ENCODE results near the gene NSRP1.

The NSRP1 gene

DNA sequence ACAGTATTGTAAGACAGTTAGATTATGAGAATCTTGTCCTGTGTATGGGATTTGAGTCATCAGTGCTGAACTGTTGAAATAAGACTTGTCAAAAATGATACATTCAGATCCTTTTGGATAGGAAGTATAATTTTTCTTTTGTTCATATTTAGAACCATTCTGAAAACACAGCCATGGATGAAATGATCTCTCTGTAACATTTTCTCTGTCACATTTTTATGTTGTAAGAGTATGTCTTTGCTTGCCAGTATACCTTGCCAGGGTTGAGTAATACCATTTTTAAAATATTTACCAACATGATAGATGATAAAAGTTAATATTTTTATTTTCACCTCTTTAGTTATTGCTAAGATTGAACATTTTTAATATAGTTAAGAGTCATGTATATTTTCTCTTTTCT is 45.0 kb downstream of the NSRP1 start:
- Histone ChIP-seq H3K27ac (ENCODE audit: low read length) (no peak overlapping the region), H3K9me3 (ENCODE audit: insufficient read depth, low read depth, low read length) (no peaks in the 10 kb centered on the region), H3K36me3 (ENCODE audit: insufficient read depth, low read depth, low read length) (peaks cover 28% of the 10 kb centered on the region), H3K4me1 (ENCODE audit: insufficient read depth, low read length) (no peaks in the 10 kb centered on the region), H3K27me3 (ENCODE audit: insufficient read depth, low read length) (no peaks in the 10 kb centered on the region), H3K4me3 (ENCODE audit: low read length) (no peak overlapping the region), H3K9ac (ENCODE audit: low read depth, low read length) (no peak overlapping the region)

DNA sequence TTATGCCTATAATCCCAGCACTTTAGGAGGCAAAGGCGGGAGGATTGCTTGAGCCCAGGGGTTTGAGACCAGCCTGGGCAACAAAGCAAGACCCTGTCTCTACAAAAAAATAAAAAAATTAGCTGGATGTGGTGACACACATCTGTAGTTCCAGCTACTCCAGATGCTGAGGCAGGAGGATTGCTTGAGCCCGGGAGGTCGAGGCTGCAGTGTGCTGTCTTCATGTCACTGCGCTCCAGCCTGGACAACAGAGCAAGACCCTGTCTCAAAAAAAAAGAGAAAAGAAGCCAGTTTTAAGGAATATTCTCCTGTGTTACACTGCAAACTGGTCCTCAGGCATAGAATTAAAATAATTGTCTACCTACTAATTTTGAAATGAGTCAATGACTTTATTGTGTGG is 47.9 kb downstream of the NSRP1 start:
- Histone ChIP-seq H3K36me3 (ENCODE audit: insufficient read depth, low read depth, low read length) (peaks cover 16% of the 10 kb centered on the region; the same call in 1 of the 2 replicates), H3K4me3 (ENCODE audit: low read length) (no peak overlapping the region), H3K9ac (ENCODE audit: low read depth, low read length) (no peak overlapping the region), H3K27me3 (ENCODE audit: insufficient read depth, low read length) (no peaks in the 10 kb centered on the region), H3K9me3 (ENCODE audit: insufficient read depth, low read depth, low read length) (no peaks in the 10 kb centered on the region), H3K4me1 (ENCODE audit: insufficient read depth, low read length) (no peaks in the 10 kb centered on the region), H3K27ac (ENCODE audit: low read length) (no peak overlapping the region)

DNA sequence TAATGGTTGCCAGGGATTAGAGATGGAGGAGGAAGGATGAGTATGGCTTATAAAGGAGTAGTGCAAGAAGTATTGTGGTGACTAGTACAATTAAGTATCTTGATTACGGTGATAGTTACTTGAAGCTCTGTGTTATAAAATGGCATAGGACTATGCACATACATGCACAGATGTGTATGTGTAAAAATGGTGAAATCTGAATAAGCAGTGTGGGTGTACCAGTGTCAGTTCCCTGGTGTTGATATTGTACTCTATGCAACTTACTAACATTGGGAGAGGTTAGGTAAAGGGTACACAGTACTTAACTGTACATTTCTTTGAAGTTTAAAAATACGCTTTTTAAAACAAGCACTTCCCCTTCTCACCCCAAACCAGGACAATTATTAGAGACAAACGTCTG is 48.5 kb downstream of the NSRP1 start:
- Histone ChIP-seq H3K36me3 (ENCODE audit: insufficient read depth, low read depth, low read length) (peaks cover 16% of the 10 kb centered on the region; the same call in 1 of the 2 replicates), H3K4me1 (ENCODE audit: insufficient read depth, low read length) (no peaks in the 10 kb centered on the region)

DNA sequence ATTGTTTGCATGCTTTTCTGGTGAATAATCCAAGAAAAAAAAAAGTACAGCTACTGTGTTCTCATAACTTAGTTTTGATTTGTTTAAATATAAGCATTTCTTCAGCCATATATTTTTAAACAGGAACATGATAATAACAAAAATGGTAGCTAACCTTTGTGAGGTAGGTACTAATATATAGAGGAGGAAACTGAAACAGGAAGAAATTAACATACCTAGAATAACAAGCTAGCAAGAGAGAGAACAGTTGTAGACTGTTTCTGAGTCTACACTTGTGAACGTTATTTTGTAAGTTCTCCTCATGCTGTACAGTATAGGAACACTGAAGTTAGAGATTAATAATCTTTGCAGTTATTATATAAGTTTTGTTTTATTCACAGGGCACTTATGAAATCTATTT is 49.3 kb downstream of the NSRP1 start:
- Histone ChIP-seq H3K9me3 (ENCODE audit: insufficient read depth, low read depth, low read length) (no peaks in the 10 kb centered on the region), H3K4me1 (ENCODE audit: insufficient read depth, low read length) (no peaks in the 10 kb centered on the region), H3K9ac (ENCODE audit: low read depth, low read length) (no peak overlapping the region), H3K36me3 (ENCODE audit: insufficient read depth, low read depth, low read length) (peaks cover 16% of the 10 kb centered on the region; the same call in 1 of the 2 replicates), H3K27ac (ENCODE audit: low read length) (no peak overlapping the region), H3K4me3 (ENCODE audit: low read length) (no peak overlapping the region), H3K27me3 (ENCODE audit: insufficient read depth, low read length) (no peaks in the 10 kb centered on the region)

More for the DNA sequence above, 48.5 kb downstream of the NSRP1 start:
- no peaks in the 10 kb centered on the region for H3K27me3 ChIP-seq (ENCODE audit: insufficient read depth, low read length)
- H3K9ac ChIP-seq (ENCODE audit: low read depth, low read length) = no peak overlapping the region
- H3K9me3 ChIP-seq (ENCODE audit: insufficient read depth, low read depth, low read length) = no peaks in the 10 kb centered on the region
- H3K27ac ChIP-seq (ENCODE audit: low read length) = no peak overlapping the region
- H3K4me3 ChIP-seq (ENCODE audit: low read length) = no peak overlapping the region

DNA sequence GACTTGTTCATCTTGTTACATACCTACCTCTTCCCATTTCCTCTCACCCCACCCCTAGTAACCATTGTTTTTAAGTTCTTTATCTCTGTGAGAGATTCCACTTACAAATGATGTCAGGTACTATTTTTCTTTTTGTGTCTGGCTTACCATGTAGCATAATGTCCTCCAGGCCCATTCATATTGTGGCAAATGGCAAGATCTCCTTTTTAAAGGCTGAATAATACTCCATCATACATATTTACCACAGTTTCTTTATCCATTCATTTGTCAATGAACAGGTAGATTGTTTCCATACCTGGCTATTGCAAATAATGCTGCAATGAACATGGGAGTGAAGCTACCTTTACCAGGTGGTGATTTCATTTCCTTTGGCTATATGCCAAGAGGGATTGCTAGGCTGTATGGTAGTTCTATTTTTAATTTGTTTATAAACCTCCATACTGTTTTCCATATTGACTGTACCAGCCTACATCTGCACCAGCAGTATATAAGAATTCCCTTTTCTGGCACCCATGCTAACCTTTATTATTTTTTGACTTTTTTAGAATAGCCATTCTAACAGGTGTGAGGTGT is 53.9 kb downstream of the NSRP1 start:
- H3K4me1 ChIP-seq (ENCODE audit: insufficient read depth, low read length) = no peaks in the 10 kb centered on the region
- no peak overlapping the region for H3K9ac ChIP-seq (ENCODE audit: low read depth, low read length)
- H3K27ac ChIP-seq (ENCODE audit: low read length) = no peak overlapping the region
- no peak overlapping the region for H3K4me3 ChIP-seq (ENCODE audit: low read length)
- H3K36me3 ChIP-seq (ENCODE audit: insufficient read depth, low read depth, low read length) = peaks cover 39% of the 10 kb centered on the region
- no peaks in the 10 kb centered on the region for H3K27me3 ChIP-seq (ENCODE audit: insufficient read depth, low read length)
- H3K9me3 ChIP-seq (ENCODE audit: insufficient read depth, low read depth, low read length) = no peaks in the 10 kb centered on the region

DNA sequence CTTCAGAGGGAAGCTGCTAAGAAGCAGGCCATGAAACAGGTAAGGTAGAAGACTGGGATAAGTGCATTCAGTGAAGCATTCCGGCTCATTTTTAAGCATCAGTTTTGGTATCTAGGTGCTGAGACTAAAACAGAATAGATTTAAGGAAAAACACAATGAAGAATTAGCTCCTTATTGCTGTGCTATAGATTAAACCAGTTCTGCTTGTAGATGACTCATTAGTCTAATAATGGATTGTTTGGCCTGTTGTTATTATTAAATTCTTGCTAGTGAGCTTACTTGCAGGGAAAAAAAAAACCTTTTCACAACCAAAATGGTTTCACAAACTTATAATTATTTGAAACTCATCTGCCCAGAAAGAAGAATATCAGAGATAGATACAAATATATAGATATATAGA is 55.9 kb downstream of the NSRP1 start:
- H3K9ac ChIP-seq (ENCODE audit: low read depth, low read length) = no peak overlapping the region
- no peaks in the 10 kb centered on the region for H3K9me3 ChIP-seq (ENCODE audit: insufficient read depth, low read depth, low read length)
- H3K27ac ChIP-seq (ENCODE audit: low read length) = no peak overlapping the region
- H3K36me3 ChIP-seq (ENCODE audit: insufficient read depth, low read depth, low read length) = peaks cover 31% of the 10 kb centered on the region
- no peaks in the 10 kb centered on the region for H3K4me1 ChIP-seq (ENCODE audit: insufficient read depth, low read length)
- no peak overlapping the region for H3K4me3 ChIP-seq (ENCODE audit: low read length)
- no peaks in the 10 kb centered on the region for H3K27me3 ChIP-seq (ENCODE audit: insufficient read depth, low read length)

DNA sequence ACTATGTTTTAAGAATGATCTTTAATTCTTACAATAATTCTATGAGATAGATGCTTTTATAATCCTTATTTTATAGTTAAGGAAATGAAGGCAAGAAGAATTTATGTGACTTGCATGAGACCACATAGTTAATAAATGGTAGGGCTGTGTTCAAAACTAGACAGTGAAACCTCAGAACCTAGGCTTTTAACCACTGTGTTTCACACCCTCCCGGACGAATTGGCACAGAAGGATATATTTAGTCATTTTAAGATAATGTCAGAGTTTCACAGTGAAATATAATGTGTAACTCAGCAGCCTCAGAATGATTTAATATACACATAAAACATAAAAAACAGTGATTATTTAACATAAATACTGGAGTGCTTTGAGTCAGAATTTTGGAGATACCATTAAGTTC is 57.0 kb downstream of the NSRP1 start:
- Histone ChIP-seq H3K4me3 (ENCODE audit: low read length) (no peak overlapping the region), H3K4me1 (ENCODE audit: insufficient read depth, low read length) (no peaks in the 10 kb centered on the region), H3K9me3 (ENCODE audit: insufficient read depth, low read depth, low read length) (no peaks in the 10 kb centered on the region), H3K36me3 (ENCODE audit: insufficient read depth, low read depth, low read length) (peaks cover 41% of the 10 kb centered on the region), H3K27me3 (ENCODE audit: insufficient read depth, low read length) (no peaks in the 10 kb centered on the region), H3K9ac (ENCODE audit: low read depth, low read length) (no peak overlapping the region), H3K27ac (ENCODE audit: low read length) (no peak overlapping the region)

DNA sequence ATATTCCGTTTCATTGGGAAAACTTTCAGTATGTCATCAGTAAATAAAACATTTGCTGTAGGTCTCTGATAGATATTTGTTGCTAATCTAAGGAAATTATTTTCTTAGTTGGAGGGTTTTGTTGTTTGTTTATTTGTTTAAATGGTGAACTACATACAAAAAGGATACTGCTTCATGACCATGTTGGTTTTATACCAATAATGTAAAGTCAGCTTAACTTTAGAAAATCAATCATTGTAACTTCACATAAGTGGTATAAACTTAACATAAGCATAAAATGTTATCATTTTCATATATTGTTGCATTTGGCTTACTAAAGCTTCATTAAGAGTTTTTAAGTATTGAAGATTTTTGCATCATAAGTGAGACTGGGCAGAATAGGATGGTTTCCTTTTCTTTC is 57.9 kb downstream of the NSRP1 start:
- no peak overlapping the region for H3K4me3 ChIP-seq (ENCODE audit: low read length)
- H3K9ac ChIP-seq (ENCODE audit: low read depth, low read length) = no peak overlapping the region
- no peak overlapping the region for H3K27ac ChIP-seq (ENCODE audit: low read length)
- H3K4me1 ChIP-seq (ENCODE audit: insufficient read depth, low read length) = no peaks in the 10 kb centered on the region
- H3K9me3 ChIP-seq (ENCODE audit: insufficient read depth, low read depth, low read length) = no peaks in the 10 kb centered on the region
- peaks cover 48% of the 10 kb centered on the region for H3K36me3 ChIP-seq (ENCODE audit: insufficient read depth, low read depth, low read length)
- no peaks in the 10 kb centered on the region for H3K27me3 ChIP-seq (ENCODE audit: insufficient read depth, low read length)

DNA sequence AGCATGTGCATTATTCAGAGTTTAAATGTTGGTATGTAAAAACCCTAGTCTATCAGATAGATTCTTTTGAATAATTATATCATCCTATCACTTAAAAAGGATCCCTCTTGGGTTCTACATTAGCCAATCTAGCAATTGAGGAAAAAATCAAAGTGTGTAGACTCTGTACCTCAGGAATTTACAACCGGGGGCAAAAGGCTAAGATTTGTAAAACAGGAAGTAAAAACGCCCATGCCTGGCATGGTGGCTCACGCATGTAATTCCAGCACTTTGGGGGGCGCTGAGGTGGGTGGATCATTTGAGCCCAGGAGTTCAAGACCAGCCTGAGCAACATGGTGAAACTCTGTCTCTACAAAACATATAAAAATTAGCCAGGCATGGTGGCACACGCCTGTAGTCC is 60.2 kb downstream of the NSRP1 start:
- Histone ChIP-seq H3K9me3 (ENCODE audit: insufficient read depth, low read depth, low read length) (no peaks in the 10 kb centered on the region), H3K4me3 (ENCODE audit: low read length) (no peak overlapping the region), H3K36me3 (ENCODE audit: insufficient read depth, low read depth, low read length) (peaks cover 71% of the 10 kb centered on the region), H3K27ac (ENCODE audit: low read length) (no peak overlapping the region), H3K27me3 (ENCODE audit: insufficient read depth, low read length) (no peaks in the 10 kb centered on the region), H3K9ac (ENCODE audit: low read depth, low read length) (no peak overlapping the region), H3K4me1 (ENCODE audit: insufficient read depth, low read length) (no peaks in the 10 kb centered on the region)

DNA sequence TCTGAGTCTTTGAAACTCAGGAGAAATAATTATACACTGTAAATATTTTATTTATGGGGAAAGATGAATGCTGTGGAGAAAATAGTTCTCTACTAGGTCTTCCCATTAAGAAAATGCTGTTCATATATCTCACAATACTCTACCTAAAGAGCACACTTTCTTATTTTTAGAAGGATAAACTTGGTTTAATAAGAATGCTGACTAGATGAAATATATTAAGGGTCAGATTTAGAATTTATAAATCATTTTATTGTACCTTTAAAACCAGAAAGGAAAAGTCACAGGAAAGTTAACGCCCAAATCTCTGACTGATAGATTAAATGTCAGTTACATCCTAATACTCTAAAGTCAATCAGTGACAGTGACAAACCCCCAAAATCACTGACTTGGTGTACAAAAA is 70.1 kb downstream of the NSRP1 start:
- Histone ChIP-seq H3K4me1 (ENCODE audit: insufficient read depth, low read length) (no peaks in the 10 kb centered on the region), H3K4me3 (ENCODE audit: low read length) (no peak overlapping the region), H3K27ac (ENCODE audit: low read length) (no peak overlapping the region), H3K9me3 (ENCODE audit: insufficient read depth, low read depth, low read length) (no peaks in the 10 kb centered on the region), H3K27me3 (ENCODE audit: insufficient read depth, low read length) (no peaks in the 10 kb centered on the region), H3K36me3 (ENCODE audit: insufficient read depth, low read depth, low read length) (peaks cover 51% of the 10 kb centered on the region), H3K9ac (ENCODE audit: low read depth, low read length) (no peak overlapping the region)

DNA sequence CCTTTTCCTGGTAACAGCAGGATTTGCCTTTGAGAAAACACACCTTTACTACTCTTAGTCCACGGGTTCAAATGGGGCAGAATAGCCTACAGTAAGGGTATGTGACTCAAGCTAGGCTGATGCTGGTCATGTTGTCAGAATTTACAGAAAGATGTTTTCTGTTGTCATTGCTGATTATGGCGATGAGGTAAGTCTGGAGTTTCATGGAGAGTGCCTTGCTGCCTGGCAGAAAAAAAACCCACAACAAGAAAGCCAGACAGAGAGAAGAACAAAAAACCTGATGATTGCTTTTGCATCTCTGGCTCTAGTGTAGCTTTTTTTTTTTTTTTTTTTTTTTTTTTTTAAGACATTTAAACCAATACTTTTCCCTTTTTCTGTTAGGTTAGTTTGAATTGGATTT is 71.0 kb downstream of the NSRP1 start:
- no peaks in the 10 kb centered on the region for H3K27me3 ChIP-seq (ENCODE audit: insufficient read depth, low read length)
- H3K4me3 ChIP-seq (ENCODE audit: low read length) = no peak overlapping the region
- no peak overlapping the region for H3K9ac ChIP-seq (ENCODE audit: low read depth, low read length)
- H3K9me3 ChIP-seq (ENCODE audit: insufficient read depth, low read depth, low read length) = no peaks in the 10 kb centered on the region
- no peak overlapping the region for H3K27ac ChIP-seq (ENCODE audit: low read length)
- H3K4me1 ChIP-seq (ENCODE audit: insufficient read depth, low read length) = no peaks in the 10 kb centered on the region
- H3K36me3 ChIP-seq (ENCODE audit: insufficient read depth, low read depth, low read length) = peaks cover 45% of the 10 kb centered on the region

DNA sequence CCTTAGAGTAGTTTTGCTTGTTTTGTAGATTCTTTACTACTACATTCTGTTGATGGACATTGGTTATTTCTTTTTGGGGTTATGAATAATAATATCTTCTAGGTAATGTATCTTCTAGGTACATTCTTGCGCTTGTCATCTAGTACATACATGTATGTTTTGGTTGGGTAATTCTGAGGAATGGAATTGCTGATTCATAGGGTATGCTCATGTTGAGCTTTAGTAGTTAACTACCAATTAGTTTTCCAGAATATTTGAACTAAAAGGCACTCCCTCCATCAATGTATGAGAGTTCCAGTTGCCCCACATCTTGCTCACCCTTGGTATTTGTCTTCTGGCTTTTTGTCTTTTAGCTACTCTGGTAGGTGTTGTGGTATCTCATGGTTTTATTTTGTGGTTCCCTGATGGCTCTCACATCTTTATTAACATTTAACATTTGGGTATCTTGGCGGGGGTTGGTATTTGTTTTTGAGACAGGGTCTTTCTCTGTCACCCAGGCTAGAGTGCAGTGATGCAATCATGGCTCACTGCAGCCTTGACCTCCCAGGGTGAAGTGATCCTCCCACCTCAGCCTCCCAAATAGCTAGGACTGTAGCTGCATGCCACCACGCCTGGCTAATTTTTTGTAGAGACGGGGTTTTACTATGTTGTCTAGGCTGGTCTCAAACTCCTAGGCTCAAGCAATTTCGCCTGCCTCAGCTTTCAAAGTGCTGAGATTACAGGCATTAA is 71.8 kb downstream of the NSRP1 start:
- Histone ChIP-seq H3K4me3 (ENCODE audit: low read length) (no peak overlapping the region), H3K4me1 (ENCODE audit: insufficient read depth, low read length) (no peaks in the 10 kb centered on the region), H3K27ac (ENCODE audit: low read length) (no peak overlapping the region), H3K27me3 (ENCODE audit: insufficient read depth, low read length) (no peaks in the 10 kb centered on the region), H3K9me3 (ENCODE audit: insufficient read depth, low read depth, low read length) (no peaks in the 10 kb centered on the region), H3K36me3 (ENCODE audit: insufficient read depth, low read depth, low read length) (peaks cover 39% of the 10 kb centered on the region), H3K9ac (ENCODE audit: low read depth, low read length) (no peak overlapping the region)
